ENCODE measurements around the gene ZNF423.

ZNF423 gene

GRCh38 chr16:49556249-49556605, 299.7 kb downstream of the ZNF423 start:
- TF ChIP-seq, protein P1, sequence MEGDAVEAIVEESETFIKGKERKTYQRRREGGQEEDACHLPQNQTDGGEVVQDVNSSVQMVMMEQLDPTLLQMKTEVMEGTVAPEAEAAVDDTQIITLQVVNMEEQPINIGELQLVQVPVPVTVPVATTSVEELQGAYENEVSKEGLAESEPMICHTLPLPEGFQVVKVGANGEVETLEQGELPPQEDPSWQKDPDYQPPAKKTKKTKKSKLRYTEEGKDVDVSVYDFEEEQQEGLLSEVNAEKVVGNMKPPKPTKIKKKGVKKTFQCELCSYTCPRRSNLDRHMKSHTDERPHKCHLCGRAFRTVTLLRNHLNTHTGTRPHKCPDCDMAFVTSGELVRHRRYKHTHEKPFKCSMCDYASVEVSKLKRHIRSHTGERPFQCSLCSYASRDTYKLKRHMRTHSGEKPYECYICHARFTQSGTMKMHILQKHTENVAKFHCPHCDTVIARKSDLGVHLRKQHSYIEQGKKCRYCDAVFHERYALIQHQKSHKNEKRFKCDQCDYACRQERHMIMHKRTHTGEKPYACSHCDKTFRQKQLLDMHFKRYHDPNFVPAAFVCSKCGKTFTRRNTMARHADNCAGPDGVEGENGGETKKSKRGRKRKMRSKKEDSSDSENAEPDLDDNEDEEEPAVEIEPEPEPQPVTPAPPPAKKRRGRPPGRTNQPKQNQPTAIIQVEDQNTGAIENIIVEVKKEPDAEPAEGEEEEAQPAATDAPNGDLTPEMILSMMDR (IDR thresholded peaks at IDR 0.05; ENCODE audit: insufficient read depth, low read length, poor library complexity, severe bottlenecking), result no peak
- H3K4me3 ChIP-seq (replicated peaks; ENCODE audit: low read depth, low read length), result no peak overlapping the region
- H3K36me3 ChIP-seq (ENCODE audit: control insufficient read depth, insufficient read depth, low read length), result no peaks in the 10 kb centered on the region
- no peaks in the 10 kb centered on the region for H3K27me3 ChIP-seq (replicated peaks; ENCODE audit: control insufficient read depth, insufficient read depth, low read length)
- DNase-seq (ENCODE audit: extremely low read depth, insufficient read length), result no peak

DNA sequence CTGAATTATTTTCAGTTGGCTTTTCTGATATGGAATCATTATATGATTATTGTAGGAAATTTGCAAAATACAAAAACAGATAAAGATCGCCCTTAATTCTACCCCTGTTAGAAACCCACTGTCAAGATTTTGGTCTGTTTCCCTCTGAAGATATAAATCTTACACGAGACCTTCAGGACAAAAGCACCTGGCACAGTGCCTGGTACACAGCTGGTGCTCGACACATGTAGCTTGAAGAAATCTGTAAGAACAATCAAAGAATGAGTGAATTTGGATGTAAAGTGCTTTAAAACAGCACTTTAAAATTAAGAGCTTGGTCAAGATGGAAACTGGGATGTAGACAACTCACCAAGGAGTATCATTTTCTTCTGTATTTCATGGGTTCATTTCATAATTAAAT, 301.2 kb downstream of the ZNF423 start:
- H3K36me3 ChIP-seq (ENCODE audit: control insufficient read depth, insufficient read depth, low read length), result no peaks in the 10 kb centered on the region

GRCh38 chr16:49552313-49552928, 303.5 kb downstream of the ZNF423 start:
- DNase-seq (ENCODE audit: extremely low read depth, insufficient read length), result no peak
- no peaks in the 10 kb centered on the region for H3K27me3 ChIP-seq (replicated peaks; ENCODE audit: control insufficient read depth, insufficient read depth, low read length)
- TF ChIP-seq, protein P1 (IDR thresholded peaks at IDR 0.05; ENCODE audit: insufficient read depth, low read length, poor library complexity, severe bottlenecking), result no peak
- H3K36me3 ChIP-seq (ENCODE audit: control insufficient read depth, insufficient read depth, low read length), result no peaks in the 10 kb centered on the region
- H3K4me3 ChIP-seq (replicated peaks; ENCODE audit: low read depth, low read length), result no peak overlapping the region

More for the DNA sequence above, 301.2 kb downstream of the ZNF423 start:
- TF ChIP-seq, protein P1 (IDR thresholded peaks at IDR 0.05; ENCODE audit: insufficient read depth, low read length, poor library complexity, severe bottlenecking), result no peak
- Histone ChIP-seq H3K27me3 (replicated peaks; ENCODE audit: control insufficient read depth, insufficient read depth, low read length) (no peaks in the 10 kb centered on the region), H3K4me3 (replicated peaks; ENCODE audit: low read depth, low read length) (no peak overlapping the region)
- DNase-seq (ENCODE audit: extremely low read depth, insufficient read length), result no peak

- Histone ChIP-seq H3K36me3 (ENCODE audit: control insufficient read depth, insufficient read depth, low read length) (no peaks in the 10 kb centered on the region), H3K27me3 (replicated peaks; ENCODE audit: control insufficient read depth, insufficient read depth, low read length) (no peaks in the 10 kb centered on the region; the same call in 1 of the 2 replicates), H3K4me3 (replicated peaks; ENCODE audit: low read depth, low read length) (no peak overlapping the region)
- no peak for DNase-seq (ENCODE audit: extremely low read depth, insufficient read length)
- TF ChIP-seq, protein P1 (IDR thresholded peaks at IDR 0.05; ENCODE audit: insufficient read depth, low read length, poor library complexity, severe bottlenecking), result no peak
These were observed 305.2 kb downstream of the ZNF423 start for GRCh38 chr16:49550666-49551065.

GRCh38 chr16:49550140-49550539, 305.8 kb downstream of the ZNF423 start:
- Histone ChIP-seq H3K4me3 (replicated peaks; ENCODE audit: low read depth, low read length) (no peak overlapping the region), H3K27me3 (replicated peaks; ENCODE audit: control insufficient read depth, insufficient read depth, low read length) (no peaks in the 10 kb centered on the region; the same call in 1 of the 2 replicates), H3K36me3 (ENCODE audit: control insufficient read depth, insufficient read depth, low read length) (no peaks in the 10 kb centered on the region)
- TF ChIP-seq, protein P1 (IDR thresholded peaks at IDR 0.05; ENCODE audit: insufficient read depth, low read length, poor library complexity, severe bottlenecking), result no peak
- no peak for DNase-seq (ENCODE audit: extremely low read depth, insufficient read length)
